Left colon (tissue), 2 donors: ENCODE results near the gene LEKR1. TPM values are rescaled to one million over a fixed set of nuclear protein-coding genes. Genes with fewer than 3 reads are reported as not detected.
"Not testable (repeated sequence)": the region's sequence is repeated elsewhere in the genome, so short reads cannot be mapped to it uniquely, and the experiment has no call there.

Source experiments
- ATAC-seq: fragments of 200-7000 bp; cut with Tn5 transposase; one replicate; pipeline ENCODE4 v1.9.1; 2020; ENCODE audit warnings: mild to moderate bottlenecking, moderate library complexity
- DNase-seq, 2 donors: peaks; one replicate each; pipeline ENCODE4 v3.0.0-alpha.2; 2020
- intact Hi-C, 2 donors: fragments of 100-400 bp; cut with DNase I in 1 of 2; cut with micrococcal nuclease in 1 of 2; formaldehyde crosslinking; loops; one replicate each; pipeline versions ENCODE4 v1.11.2 to v1.14.0; 2022; cut with DNase I, micrococcal nuclease
- total RNA-seq, 2 donors: library from RNA; stranded (reverse); fragmentation: NEBNext Ultra II Directional; extraction: Animal tissue kit (Norgen Biotek cat#: 25700); gene quantifications; one replicate each; pipeline ENCODE4 v1.2.1, GENCODE V29; 2021
- donor health status: DM: no; HTN: no; CAD: no.
- donor health status: DM: yes; HTN: yes; CAD: no.

Gene LEKR1
- total RNA-seq, 2 donors from 2014 or later: 1.1 to 2.1 TPM

DNA sequence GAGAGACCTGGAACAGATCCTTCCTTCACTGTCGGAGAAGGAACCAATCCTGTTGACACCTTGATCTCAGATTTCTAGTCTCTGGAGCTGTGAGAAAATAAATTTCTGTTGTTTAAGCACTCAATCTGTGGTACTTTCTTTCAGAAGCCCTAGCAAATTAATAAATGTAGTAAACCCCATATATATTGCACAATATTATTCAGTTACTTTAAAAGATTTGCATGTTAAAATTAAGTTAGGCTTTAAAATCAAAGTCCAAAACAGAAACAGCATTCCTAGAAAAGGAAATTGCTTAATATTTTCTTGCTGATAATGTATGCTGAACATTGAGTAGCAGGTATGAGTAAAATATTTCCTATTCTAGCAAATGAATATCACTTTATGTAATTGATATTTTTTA lies 113.2 kb downstream of the LEKR1 start:
- intact Hi-C loops: no loop called here
- DNase-seq (no peak), ATAC-seq (no peak)

DNA sequence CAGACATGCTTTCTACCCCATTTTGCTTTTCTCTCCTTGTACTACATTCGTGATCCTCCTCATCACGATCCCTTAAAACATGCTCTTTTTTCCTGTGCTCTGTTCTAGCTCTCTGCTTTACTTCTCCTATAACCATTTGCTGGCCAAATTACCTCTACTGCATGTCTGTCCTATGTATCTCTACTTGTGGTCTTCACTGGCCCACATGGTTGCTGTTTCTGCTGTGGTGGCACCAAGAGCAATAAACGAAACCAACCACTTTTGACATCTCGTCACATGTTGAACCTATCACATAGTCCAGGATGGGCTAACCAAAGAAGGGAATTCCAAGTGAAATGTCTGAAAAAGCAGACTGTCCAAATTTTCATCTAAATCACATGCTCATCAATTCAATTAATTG lies 115.2 kb downstream of the LEKR1 start:
- ATAC-seq (no peak), DNase-seq (no peak)
- intact Hi-C loops: no loop called here

GRCh38 chr3:156948402-156949210 lies 122.5 kb downstream of the LEKR1 start:
- no peak for ATAC-seq
- no peak for DNase-seq
- intact Hi-C loops: no loop called here

DNA sequence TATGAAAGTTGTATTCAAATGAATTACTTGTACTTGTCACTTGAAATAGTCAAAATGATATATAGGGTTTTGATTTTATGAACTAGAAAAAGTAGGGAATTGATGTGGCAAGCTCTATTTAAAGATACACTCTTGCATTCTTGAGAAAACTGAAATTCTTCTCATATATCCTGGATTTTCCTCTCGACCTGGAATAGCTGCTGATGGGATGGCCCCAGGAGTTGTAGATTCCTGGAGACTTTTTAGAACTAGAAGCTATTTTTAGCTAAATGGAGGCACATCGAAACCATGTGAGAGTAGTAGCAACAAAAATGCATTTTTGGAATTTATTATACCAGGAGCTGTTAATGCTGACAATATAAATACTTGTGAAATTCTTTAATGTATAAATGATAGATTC lies 125.9 kb downstream of the LEKR1 start:
- ATAC-seq (no peak), DNase-seq (no peak)

GRCh38 chr3:156957715-156958114 lies 131.6 kb downstream of the LEKR1 start:
- ATAC-seq: no peak

More for the DNA sequence above, 125.9 kb downstream of the LEKR1 start:
- intact Hi-C loops: no loop called here

DNA sequence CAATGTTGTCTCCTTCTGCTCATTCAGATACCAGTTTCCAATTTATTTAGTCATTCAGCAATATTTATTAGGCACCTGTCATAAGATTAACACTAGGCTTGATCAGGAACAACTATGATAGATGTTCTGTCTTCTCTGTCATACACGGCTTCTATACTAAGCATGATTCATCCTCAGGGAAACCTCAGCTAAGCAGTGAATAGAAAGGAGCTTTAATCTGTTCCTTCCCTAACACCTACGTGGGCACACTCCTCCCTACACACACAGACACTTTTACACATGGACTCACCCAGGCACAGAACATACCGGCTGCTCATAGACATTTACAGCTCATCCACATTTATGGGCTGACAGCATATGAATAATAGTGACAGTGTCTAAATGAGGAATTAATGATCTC lies 136.9 kb downstream of the LEKR1 start:
- DNase-seq (no peak), ATAC-seq (no peak)
- intact Hi-C loops: no loop called here

More at GRCh38 chr3:156957715-156958114, 131.6 kb downstream of the LEKR1 start:
- no peak for DNase-seq
- intact Hi-C loops: no loop called here

DNA sequence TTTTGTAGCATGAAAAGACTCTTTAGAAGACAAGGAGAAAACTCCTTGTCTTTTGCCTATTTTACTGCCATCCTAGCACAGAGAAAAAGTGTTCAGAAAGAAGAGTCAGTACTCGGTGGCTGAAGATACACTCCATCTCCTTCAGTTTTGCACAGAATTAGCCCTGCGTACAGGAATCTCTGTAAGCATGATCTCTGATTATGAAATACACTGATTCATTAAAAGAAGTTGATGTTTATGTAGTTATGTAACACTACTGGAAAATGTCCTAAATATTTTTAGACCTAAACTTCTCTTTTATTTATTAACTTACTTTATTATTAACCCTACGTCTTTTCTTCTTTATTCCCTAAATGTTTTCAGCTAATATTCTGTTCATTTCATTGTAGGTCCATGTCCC lies 138.4 kb downstream of the LEKR1 start:
- DNase-seq (no peak), ATAC-seq (no peak)
- intact Hi-C loops: no loop called here

DNA sequence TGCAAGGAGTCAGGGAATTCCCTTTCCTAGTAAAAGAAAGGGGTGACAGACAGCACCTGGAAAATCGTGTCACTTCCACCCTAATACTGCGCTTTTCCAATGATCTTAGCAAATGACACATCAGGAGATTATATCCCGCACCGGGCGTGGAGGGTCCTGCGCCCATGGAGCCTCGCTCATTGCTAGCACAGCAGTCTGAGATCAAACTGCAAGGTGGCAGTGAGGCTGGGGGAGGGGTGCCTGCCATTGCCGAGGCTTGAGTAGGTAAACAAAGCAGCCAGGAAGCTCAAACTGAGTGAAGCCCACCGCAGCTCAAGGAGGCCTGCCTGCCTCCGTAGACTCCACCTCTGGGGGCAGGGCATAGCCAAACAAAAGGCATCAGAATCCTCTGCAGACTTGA lies 140.2 kb downstream of the LEKR1 start:
- DNase-seq, intact Hi-C loops, ATAC-seq: not testable (repeated sequence)

- ATAC-seq: no peak
- intact Hi-C loops: no loop called here
Observed at GRCh38 chr3:156973954-156974353, 147.8 kb downstream of the LEKR1 start.

GRCh38 chr3:156974931-156975330 lies 148.8 kb downstream of the LEKR1 start:
- ATAC-seq: no peak
- DNase-seq: no peak
- intact Hi-C loops: no loop called here

More at GRCh38 chr3:156973954-156974353, 147.8 kb downstream of the LEKR1 start:
- DNase-seq: no peak

DNA sequence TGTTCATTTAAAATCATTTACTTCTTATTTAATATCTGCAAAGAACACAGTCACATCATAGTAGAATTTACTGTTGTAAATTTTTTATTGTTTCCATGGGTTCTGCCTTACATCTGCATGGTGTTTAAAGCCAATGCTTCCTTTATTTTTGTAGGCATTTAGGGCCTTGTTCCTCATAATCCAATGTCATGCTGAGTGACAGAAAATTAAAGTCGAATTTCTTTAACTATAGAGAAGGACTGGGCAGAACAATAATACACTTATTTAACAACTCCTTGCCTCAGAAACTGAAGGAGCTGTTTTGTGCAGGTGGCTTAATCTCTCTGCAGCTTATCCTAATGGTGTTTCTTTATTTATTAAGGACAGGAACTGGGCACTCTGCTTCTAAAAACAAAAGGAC lies 149.6 kb downstream of the LEKR1 start:
- intact Hi-C loops: no loop called here
- DNase-seq: no peak
- no peak for ATAC-seq

DNA sequence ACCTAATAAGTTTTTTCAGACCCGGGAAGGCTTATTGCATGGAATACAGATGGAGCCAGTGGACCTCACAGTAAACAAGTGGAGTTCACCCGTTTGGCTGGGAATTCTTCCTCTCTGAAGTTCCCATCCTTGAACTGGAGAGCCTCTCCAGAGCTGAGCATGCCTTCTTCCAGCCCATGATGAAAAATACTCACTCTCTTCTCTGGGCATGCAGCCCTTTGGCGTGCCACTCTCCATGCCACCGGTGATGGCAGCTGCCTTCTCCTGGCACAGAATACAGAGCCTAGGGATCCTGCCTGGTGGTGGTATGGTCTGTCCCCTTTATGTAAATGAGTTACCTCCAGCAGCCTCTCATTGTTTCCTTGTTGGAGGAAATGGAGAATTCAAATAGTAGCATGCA lies 150.8 kb downstream of the LEKR1 start:
- DNase-seq: no peak
- ATAC-seq: no peak
- intact Hi-C loops: no loop called here

DNA sequence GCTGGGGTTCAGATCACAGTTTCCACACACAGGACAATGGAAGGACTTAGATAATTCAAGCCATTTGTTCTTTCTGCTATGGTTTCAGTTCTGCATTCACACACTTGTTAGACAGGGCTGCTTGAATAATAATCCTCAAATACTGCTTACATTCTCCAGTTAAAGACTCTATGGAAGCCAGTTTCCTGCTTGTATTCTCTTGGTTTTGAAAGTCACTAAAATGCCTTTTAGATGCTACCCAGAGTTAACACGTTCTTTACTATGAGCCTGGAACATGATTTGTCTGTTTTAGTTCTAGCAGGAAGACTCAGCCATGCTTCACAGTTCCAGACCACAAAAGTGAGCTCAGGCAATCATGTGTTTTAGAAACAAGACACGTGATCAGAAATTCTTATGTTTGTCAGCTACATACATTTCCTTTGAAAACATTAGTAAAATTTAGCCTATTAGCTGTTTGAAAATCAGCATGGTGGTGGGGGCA lies 152.4 kb downstream of the LEKR1 start:
- DNase-seq: no peak
- intact Hi-C loops: no loop called here
- ATAC-seq: no peak

- DNase-seq (no peak), ATAC-seq (no peak)
- intact Hi-C loops: no loop called here
Observed at GRCh38 chr3:156981005-156981404, 154.9 kb downstream of the LEKR1 start.

- ATAC-seq (no peak), DNase-seq (no peak)
- intact Hi-C loops: no loop called here
Observed at GRCh38 chr3:156983559-156983958, 157.4 kb downstream of the LEKR1 start.

- ATAC-seq (no peak), DNase-seq (no peak)
- intact Hi-C loops: no loop called here
Observed at GRCh38 chr3:156985711-156986110, 159.6 kb downstream of the LEKR1 start.

GRCh38 chr3:156987946-156988345 lies 161.8 kb downstream of the LEKR1 start:
- intact Hi-C loops: no loop called here

GRCh38 chr3:156997351-156997750 lies 171.2 kb downstream of the LEKR1 start:
- intact Hi-C loops: no loop called here
- no peak for ATAC-seq
- no peak for DNase-seq

More at GRCh38 chr3:156987946-156988345, 161.8 kb downstream of the LEKR1 start:
- DNase-seq: no peak
- no peak for ATAC-seq

- intact Hi-C loops: no loop called here
- no peak for ATAC-seq
- DNase-seq: no peak
Observed at GRCh38 chr3:157001221-157001957, 175.2 kb downstream of the LEKR1 start.

GRCh38 chr3:157021679-157022078 lies 195.5 kb downstream of the LEKR1 start:
- ATAC-seq (no peak), DNase-seq (no peak)
- intact Hi-C loops: no loop called here
